Measurements from ENCODE around the gene SPINK7. TPM values are rescaled to one million over a fixed set of nuclear protein-coding genes. Genes with fewer than 3 reads are reported as not detected.

SPINK7 gene
- polyA plus RNA-seq, 1 donor (not counting 4 experiments of a cell fraction or from before 2014, with no cell fraction given): 0.87 TPM

GRCh38 chr5:148333262-148333849 is 21.1 kb downstream of the SPINK7 start:
- FAIRE-seq (no peak), DNase-seq (ENCODE audit: low read depth, low spot score) (no peak)
- H2AFZ ChIP-seq (ENCODE audit: control insufficient read depth, low read length): no peak overlapping the region
- dilution Hi-C loops (cut with MboI; ENCODE audit: extremely low pct_ligation_motif_present, low sequenced_read_pairs): no loop called here
- H3K4me3 ChIP-seq (ENCODE audit: control insufficient read depth in 2 of 3, extremely low read depth in 1 of 3, insufficient read depth in 2 of 3, low read depth in 1 of 3, low read length in 3 of 3): no peak overlapping the region
- H3K79me2 ChIP-seq (ENCODE audit: control insufficient read depth, insufficient read depth, low read length): no peaks in the 10 kb centered on the region
- no peak overlapping the region for H3K4me2 ChIP-seq (ENCODE audit: control insufficient read depth, extremely low read depth, insufficient read depth, low read depth, low read length)
- H3K36me3 ChIP-seq (ENCODE audit: control insufficient read depth in 2 of 2, extremely low read depth in 1 of 2, insufficient read depth in 2 of 2, low read length in 2 of 2): no peaks in the 10 kb centered on the region
- H3K27ac ChIP-seq (ENCODE audit: control insufficient read depth, insufficient read depth, low read length): no peak overlapping the region
- H3K27me3 ChIP-seq (ENCODE audit: control insufficient read depth, extremely low read depth, insufficient read depth, low read length): no peaks in the 10 kb centered on the region
- no peaks in the 10 kb centered on the region for H4K20me1 ChIP-seq (ENCODE audit: control insufficient read depth, extremely low read depth, insufficient read depth, low read length)
- no peaks in the 10 kb centered on the region for H3K9me1 ChIP-seq (ENCODE audit: control insufficient read depth, extremely low read depth, insufficient read depth, low read length)
- peaks cover 4% of the 10 kb centered on the region for H3K4me1 ChIP-seq (ENCODE audit: control insufficient read depth, extremely low read depth, insufficient read depth, low read length)
- H3K9ac ChIP-seq (ENCODE audit: control insufficient read depth, extremely low read depth, insufficient read depth, low read length): no peak overlapping the region
- no peak for TF ChIP-seq EZH2 (IDR thresholded peaks at IDR 0.05; ENCODE audit: low read length)
- TF ChIP-seq, protein P1, sequence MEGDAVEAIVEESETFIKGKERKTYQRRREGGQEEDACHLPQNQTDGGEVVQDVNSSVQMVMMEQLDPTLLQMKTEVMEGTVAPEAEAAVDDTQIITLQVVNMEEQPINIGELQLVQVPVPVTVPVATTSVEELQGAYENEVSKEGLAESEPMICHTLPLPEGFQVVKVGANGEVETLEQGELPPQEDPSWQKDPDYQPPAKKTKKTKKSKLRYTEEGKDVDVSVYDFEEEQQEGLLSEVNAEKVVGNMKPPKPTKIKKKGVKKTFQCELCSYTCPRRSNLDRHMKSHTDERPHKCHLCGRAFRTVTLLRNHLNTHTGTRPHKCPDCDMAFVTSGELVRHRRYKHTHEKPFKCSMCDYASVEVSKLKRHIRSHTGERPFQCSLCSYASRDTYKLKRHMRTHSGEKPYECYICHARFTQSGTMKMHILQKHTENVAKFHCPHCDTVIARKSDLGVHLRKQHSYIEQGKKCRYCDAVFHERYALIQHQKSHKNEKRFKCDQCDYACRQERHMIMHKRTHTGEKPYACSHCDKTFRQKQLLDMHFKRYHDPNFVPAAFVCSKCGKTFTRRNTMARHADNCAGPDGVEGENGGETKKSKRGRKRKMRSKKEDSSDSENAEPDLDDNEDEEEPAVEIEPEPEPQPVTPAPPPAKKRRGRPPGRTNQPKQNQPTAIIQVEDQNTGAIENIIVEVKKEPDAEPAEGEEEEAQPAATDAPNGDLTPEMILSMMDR (optimal IDR thresholded peaks at IDR 0.05 in 1 of 3, IDR thresholded peaks at IDR 0.05 in 1 of 3, conservative IDR thresholded peaks at IDR 0.05 in 1 of 3; ENCODE audit: extremely low read depth in 1 of 3, insufficient read depth in 2 of 3, low read length in 3 of 3): no peak
- H3K9me3 ChIP-seq (ENCODE audit: control insufficient read depth, low read depth, low read length): no peaks in the 10 kb centered on the region

DNA sequence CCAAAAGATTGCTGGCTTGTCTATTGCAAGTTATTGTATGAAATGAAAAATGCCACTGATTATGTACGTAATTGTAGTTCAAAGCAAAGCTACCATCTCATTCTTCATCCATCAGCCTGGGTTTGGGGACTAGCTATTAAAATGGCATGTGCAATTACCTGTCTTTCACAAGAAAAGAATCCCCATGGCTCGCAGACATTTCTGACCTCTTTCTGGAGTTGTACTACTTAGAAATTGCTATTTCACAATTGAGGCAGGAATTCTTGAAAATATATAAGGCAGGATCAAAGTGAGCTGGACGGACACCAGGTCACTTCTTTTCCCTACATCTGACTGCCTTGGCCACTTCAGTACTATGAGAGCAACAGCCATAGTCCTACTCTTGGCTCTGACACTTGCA is 23.0 kb downstream of the SPINK7 start, which contains the start of gene SPINK9:
Gene SPINK9 (plus strand): TSS at position 301 of the 400 bp plus-strand sequence. CDS start 55 bp downstream, at position 356.
- DNase-seq (ENCODE audit: low read depth, low spot score) (no peak), FAIRE-seq (no peak)
- Histone ChIP-seq H3K27me3 (ENCODE audit: control insufficient read depth, extremely low read depth, insufficient read depth, low read length) (no peaks in the 10 kb centered on the region), H4K20me1 (ENCODE audit: control insufficient read depth, extremely low read depth, insufficient read depth, low read length) (no peaks in the 10 kb centered on the region), H3K36me3 (ENCODE audit: control insufficient read depth in 2 of 2, extremely low read depth in 1 of 2, insufficient read depth in 2 of 2, low read length in 2 of 2) (no peaks in the 10 kb centered on the region), H3K4me3 (ENCODE audit: control insufficient read depth in 2 of 3, extremely low read depth in 1 of 3, insufficient read depth in 2 of 3, low read depth in 1 of 3, low read length in 3 of 3) (no peak within 1 kb of the TSS), H3K9me1 (ENCODE audit: control insufficient read depth, extremely low read depth, insufficient read depth, low read length) (no peaks in the 10 kb centered on the region), H3K9ac (ENCODE audit: control insufficient read depth, extremely low read depth, insufficient read depth, low read length) (no peak within 1 kb of the TSS), H3K9me3 (ENCODE audit: control insufficient read depth, low read depth, low read length) (no peaks in the 10 kb centered on the region), H3K27ac (ENCODE audit: control insufficient read depth, insufficient read depth, low read length) (no peak within 1 kb of the TSS), H3K4me1 (ENCODE audit: control insufficient read depth, extremely low read depth, insufficient read depth, low read length) (peaks cover 4% of the 10 kb centered on the region), H3K79me2 (ENCODE audit: control insufficient read depth, insufficient read depth, low read length) (no peaks in the 10 kb centered on the region), H2AFZ (ENCODE audit: control insufficient read depth, low read length) (no peak within 1 kb of the TSS), H3K4me2 (ENCODE audit: control insufficient read depth, extremely low read depth, insufficient read depth, low read depth, low read length) (no peak within 1 kb of the TSS)
- dilution Hi-C loops (cut with MboI; ENCODE audit: extremely low pct_ligation_motif_present, low sequenced_read_pairs): no loop called here
- no peak for TF ChIP-seq EZH2 (IDR thresholded peaks at IDR 0.05; ENCODE audit: low read length)
- TF ChIP-seq, protein P1 (optimal IDR thresholded peaks at IDR 0.05 in 1 of 3, IDR thresholded peaks at IDR 0.05 in 1 of 3, conservative IDR thresholded peaks at IDR 0.05 in 1 of 3; ENCODE audit: extremely low read depth in 1 of 3, insufficient read depth in 2 of 3, low read length in 3 of 3): no peak
